GM12878 (cell line): ENCODE results near the gene TMEM150C. TPM values are rescaled to one million over a fixed set of nuclear protein-coding genes. Genes with fewer than 3 reads are reported as not detected.

Experiments used
- ATAC-seq: fragments of 200-7000 bp; cut with Tn5 transposase; 3 replicates; pipeline ENCODE4 v1.9.1; 2020; ENCODE audit warnings: mild to moderate bottlenecking, moderate library complexity
- BruUV-seq: library from RNA; stranded (reverse); fragments of 400-500 nt; replicated peaks from 2 replicates; lab custom pipeline; 2021; lab: Mats Ljungman, UMichigan
- CTCF ChIA-PET: fragments of 300-600 bp; sonication (Branson Sonifier 250); formaldehyde crosslinking; extraction: SDS; loops from one replicate; lab custom pipeline; 2021; ENCODE audit warnings: inconsistent platforms; lab: Yijun Ruan, JAX
- POLR2A ChIA-PET: fragments of 350-600 bp; formaldehyde crosslinking; extraction: SDS; loops from one replicate; lab custom pipeline; 2021; ENCODE audit warnings: inconsistent platforms; lab: Charles Lee
- RAD21 ChIA-PET: fragments of 300-600 bp; sonication (Branson Sonifier 250); formaldehyde crosslinking; loops from one replicate; lab custom pipeline; 2023; ENCODE audit warnings: antibody characterized with exemption; ENCODE audit not compliant: unreplicated experiment; lab: Charles Lee
- SMC1A ChIA-PET: fragments of 300-600 bp; sonication (Branson Sonifier 250); formaldehyde crosslinking; loops from one replicate; lab custom pipeline; 2023; ENCODE audit not compliant: unreplicated experiment, uncharacterized antibody; lab: Charles Lee
- DNase-seq: peaks from one replicate; pipeline ENCODE4 v3.0.0-alpha.2; 2011; ENCODE audit warnings: low read depth, low spot score
- FAIRE-seq: peaks from 3 replicates; lab custom pipeline; 2011; peaks lifted over from hg19 to GRCh38; lab: Jason Lieb, UNC
- H2AFZ ChIP-seq: 2 replicates; pipeline ENCODE4 v1.6.0; 2011; ENCODE audit warnings: low read depth, low read length, control low read depth; ENCODE audit not compliant: control insufficient read depth
- H3K27ac ChIP-seq: 2 replicates; pipeline ENCODE4 v1.5.1; 2011; ENCODE audit warnings: control low read depth; ENCODE audit not compliant: control insufficient read depth, insufficient read depth
- H3K27me3 ChIP-seq, 2 experiments: replicated peaks in 1 of 2; 2 replicates each; pipeline versions ENCODE4 v1.6.0 to v1.6.1; 2011; ENCODE audit warnings: low read length in 1 of 2; ENCODE audit not compliant: control insufficient read depth in 2 of 2, insufficient read depth in 2 of 2
- H3K36me3 ChIP-seq, 2 experiments: 2 replicates each; pipeline ENCODE4 v1.5.1; 2011; ENCODE audit warnings: low read length in 1 of 2; ENCODE audit not compliant: control insufficient read depth in 2 of 2, insufficient read depth in 2 of 2
- H3K4me1 ChIP-seq: 2 replicates; pipeline ENCODE4 v1.6.1; 2011; ENCODE audit warnings: mild to moderate bottlenecking, low read length, moderate library complexity, mixed read lengths; ENCODE audit not compliant: control insufficient read depth, insufficient read depth
- H3K4me2 ChIP-seq: 2 replicates; pipeline ENCODE4 v1.6.0; 2011; ENCODE audit warnings: control low read depth; ENCODE audit not compliant: control insufficient read depth, insufficient read depth
- H3K4me3 ChIP-seq: fragments of 200-600 bp; sonication (generic); 2 replicates; pipeline ENCODE4 v1.5.1; 2016
- H3K79me2 ChIP-seq: 2 replicates; pipeline ENCODE4 v1.6.0; 2011; ENCODE audit warnings: low read length; ENCODE audit not compliant: control insufficient read depth, insufficient read depth
- H3K9ac ChIP-seq: 2 replicates; pipeline ENCODE4 v1.8.0; 2011; ENCODE audit warnings: low read length, control low read depth, mixed read lengths; ENCODE audit not compliant: control insufficient read depth, insufficient read depth
- H3K9me3 ChIP-seq: replicated peaks from 3 replicates; pipeline ENCODE4 v1.5.1; 2011; ENCODE audit warnings: mild to moderate bottlenecking, low read length; ENCODE audit not compliant: control insufficient read depth, insufficient read depth
- H4K20me1 ChIP-seq: 2 replicates; pipeline ENCODE4 v1.6.0; 2011; ENCODE audit not compliant: control insufficient read depth, insufficient read depth
- EP300 ChIP-seq, 2 experiments: fragments of 150-350 bp in 1 of 2; IDR thresholded peaks; 2 replicates each; pipeline ENCODE4 v1.6.1; 2011 to 2012; ENCODE audit warnings: low read depth in 2 of 2, low read length in 2 of 2, borderline replicate concordance in 1 of 2, improper control_type of control experiment in 1 of 2, inconsistent platforms in 1 of 2; ENCODE audit not compliant: control insufficient read depth in 1 of 2
- HCFC1 ChIP-seq: fragments of 150-350 bp; IDR thresholded peaks from 2 replicates; pipeline ENCODE4 v1.6.1; 2014; ENCODE audit warnings: low read length
- IRF4 ChIP-seq: IDR thresholded peaks from 2 replicates; pipeline ENCODE4 v1.6.1; 2011; ENCODE audit warnings: low read depth, low read length
- SMAD1 ChIP-seq: fragments of 450-650 bp; IDR thresholded peaks from 2 replicates; pipeline ENCODE4 v1.6.1; 2018; ENCODE audit warnings: mild to moderate bottlenecking, low read depth; ENCODE audit not compliant: partially characterized antibody
- SUPT20H ChIP-seq: IDR thresholded peaks from 2 replicates; pipeline ENCODE4 v1.6.1; 2011; ENCODE audit warnings: low read depth, mild to moderate bottlenecking, low read length, moderate library complexity, borderline replicate concordance; ENCODE audit not compliant: control insufficient read depth
- WGBS: methylation state at CpG from one replicate; pipeline ENCODE4 v1.1.6; 2016; ENCODE audit warnings: low lambda C conversion rate; ENCODE audit not compliant: insufficient replicate concordance, insufficient coverage; ENCODE audit errors: missing lambda C conversion rate; 5-methylcytosine and 5-hydroxymethylcytosine counted together
- in situ Hi-C: fragments of 300-500 bp; cut with MboI; formaldehyde crosslinking; loops from 9 replicates; pipeline ENCODE4 v1.14.3; 2018; ENCODE audit warnings: mixed read lengths
- intact Hi-C: fragments of 100-400 bp; cut with micrococcal nuclease; formaldehyde crosslinking; loops from one replicate; pipeline ENCODE4 v1.14.2; 2022; ENCODE audit not compliant: unreplicated experiment
- polyA plus RNA-seq, 11 experiments: library from polyadenylated mRNA; depleted of rRNA in 4 of 11; unstranded in 6 of 11; stranded (reverse) in 5 of 11; fragments of >200 nt; fragmentation: Nextera tagmentation in 4 of 11; fragmentation: Illumina TruSeq in 1 of 11; extraction: Ambion mirVana in 4 of 11; extraction: Trizol in 1 of 11; gene quantifications; 1 replicate in 1 of 11; 2 replicates in 10 of 11; pipeline versions ENCODE4 v1.2.1 to v1.2.3, GENCODE V29; 2011 to 2016; ENCODE audit warnings: inconsistent platforms in 2 of 11, missing spikeins in 2 of 11, low read depth in 1 of 11
- total RNA-seq, 4 experiments: library from RNA; depleted of rRNA in 3 of 4; stranded (reverse); fragments of >200 nt in 3 of 4; fragmentation: Illumina TruSeq in 1 of 4; extraction: Trizol in 1 of 4; gene quantifications; 2 replicates each; pipeline versions ENCODE4 v1.2.1 to v1.2.3, GENCODE V29; 2013 to 2021
- TF ChIP-seq, protein P1 (sequence below): fragments of 450-650 bp; IDR thresholded peaks from 2 replicates; pipeline ENCODE4 v1.6.1; 2016; ENCODE audit warnings: mild to moderate bottlenecking
- TF ChIP-seq, protein P2 (sequence below): fragments of 450-650 bp; IDR thresholded peaks from 2 replicates; pipeline ENCODE4 v1.6.1; 2017; ENCODE audit warnings: antibody characterized with exemption, mild to moderate bottlenecking, moderate library complexity

TMEM150C gene
- total and polyA plus RNA-seq, 10 of the 15 experiments (the other 5 are each of a cell fraction or from before 2014, with no cell fraction given), result 0.04 to 0.78 (median 0.13) TPM; not detected in 2

DNA sequence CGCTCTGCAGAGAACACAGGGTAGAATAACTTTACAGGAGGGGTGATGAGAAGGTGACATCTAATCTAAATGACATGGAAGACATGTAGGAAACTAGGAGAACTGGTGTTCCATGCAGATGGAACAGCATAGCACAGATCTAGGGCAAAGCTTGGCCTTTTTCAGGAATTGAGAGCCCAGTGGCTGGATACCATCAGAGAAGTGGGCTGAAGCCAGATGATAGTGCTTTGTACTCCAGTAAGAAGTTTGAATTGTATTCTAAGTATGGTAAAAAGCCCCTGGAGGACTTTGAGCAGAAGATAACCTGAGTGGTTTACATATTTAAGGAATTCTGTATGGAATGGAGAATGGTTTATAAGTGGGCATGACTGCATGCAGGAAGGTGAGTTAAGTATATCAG, 98.6 kb downstream of the TMEM150C start:
- H4K20me1 ChIP-seq, result no peaks in the 10 kb centered on the region
- H2AFZ ChIP-seq, result no peak overlapping the region
- ChIA-PET CTCF (interaction anchor here (9.1 kb wide), 1 partner anchor 277 kb away, joined by 89 read pairs; no protein-coding TSS in a partner anchor), SMC1A (interaction anchor here (0.9 to 1.9 kb wide), 2 partner anchors 275 to 284 kb away, joined by 4 to 9 read pairs; no protein-coding TSS in a partner anchor), RAD21 (interaction anchor here (0.6 kb wide), 1 partner anchor 276 kb away, joined by 3 read pairs; no protein-coding TSS in a partner anchor), POLR2A (no interaction called here)
- FAIRE-seq, result no peak
- in situ Hi-C loops, result loop anchor here (5.0 kb wide), 1 partner anchor 274 kb away; no protein-coding TSS in a partner anchor
- no peak overlapping the region for H3K4me3 ChIP-seq
- no peak overlapping the region for H3K4me2 ChIP-seq
- no peaks in the 10 kb centered on the region for H3K4me1 ChIP-seq
- no peaks in the 10 kb centered on the region for H3K27me3 ChIP-seq
- no TSS peak for BruUV-seq
- no peak overlapping the region for H3K9ac ChIP-seq
- H3K9me3 ChIP-seq, result no peaks in the 10 kb centered on the region
- intact Hi-C loops, result loop anchor here (10.0 kb wide), 1 partner anchor 822 kb away; the partner anchor contains the start of gene COQ2
- DNase-seq, result no peak
- peaks cover 11 to 12% of the 10 kb centered on the region in 2 experiments; a peak in 3 of 4 replicates for H3K36me3 ChIP-seq
- TF ChIP-seq SMAD1 (no peak), EP300 (IDR thresholded peaks at IDR 0.05; ENCODE audit: borderline replicate concordance in 1 of 2, control insufficient read depth in 1 of 2, low read depth in 2 of 2, low read length in 2 of 2) (no peak), HCFC1 (no peak), IRF4 (no peak), SUPT20H (no peak)
- TF ChIP-seq, protein P1, sequence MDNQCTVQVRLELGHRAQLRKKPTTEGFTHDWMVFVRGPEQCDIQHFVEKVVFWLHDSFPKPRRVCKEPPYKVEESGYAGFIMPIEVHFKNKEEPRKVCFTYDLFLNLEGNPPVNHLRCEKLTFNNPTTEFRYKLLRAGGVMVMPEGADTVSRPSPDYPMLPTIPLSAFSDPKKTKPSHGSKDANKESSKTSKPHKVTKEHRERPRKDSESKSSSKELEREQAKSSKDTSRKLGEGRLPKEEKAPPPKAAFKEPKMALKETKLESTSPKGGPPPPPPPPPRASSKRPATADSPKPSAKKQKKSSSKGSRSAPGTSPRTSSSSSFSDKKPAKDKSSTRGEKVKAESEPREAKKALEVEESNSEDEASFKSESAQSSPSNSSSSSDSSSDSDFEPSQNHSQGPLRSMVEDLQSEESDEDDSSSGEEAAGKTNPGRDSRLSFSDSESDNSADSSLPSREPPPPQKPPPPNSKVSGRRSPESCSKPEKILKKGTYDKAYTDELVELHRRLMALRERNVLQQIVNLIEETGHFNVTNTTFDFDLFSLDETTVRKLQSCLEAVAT, result no peak
- TF ChIP-seq, protein P2, sequence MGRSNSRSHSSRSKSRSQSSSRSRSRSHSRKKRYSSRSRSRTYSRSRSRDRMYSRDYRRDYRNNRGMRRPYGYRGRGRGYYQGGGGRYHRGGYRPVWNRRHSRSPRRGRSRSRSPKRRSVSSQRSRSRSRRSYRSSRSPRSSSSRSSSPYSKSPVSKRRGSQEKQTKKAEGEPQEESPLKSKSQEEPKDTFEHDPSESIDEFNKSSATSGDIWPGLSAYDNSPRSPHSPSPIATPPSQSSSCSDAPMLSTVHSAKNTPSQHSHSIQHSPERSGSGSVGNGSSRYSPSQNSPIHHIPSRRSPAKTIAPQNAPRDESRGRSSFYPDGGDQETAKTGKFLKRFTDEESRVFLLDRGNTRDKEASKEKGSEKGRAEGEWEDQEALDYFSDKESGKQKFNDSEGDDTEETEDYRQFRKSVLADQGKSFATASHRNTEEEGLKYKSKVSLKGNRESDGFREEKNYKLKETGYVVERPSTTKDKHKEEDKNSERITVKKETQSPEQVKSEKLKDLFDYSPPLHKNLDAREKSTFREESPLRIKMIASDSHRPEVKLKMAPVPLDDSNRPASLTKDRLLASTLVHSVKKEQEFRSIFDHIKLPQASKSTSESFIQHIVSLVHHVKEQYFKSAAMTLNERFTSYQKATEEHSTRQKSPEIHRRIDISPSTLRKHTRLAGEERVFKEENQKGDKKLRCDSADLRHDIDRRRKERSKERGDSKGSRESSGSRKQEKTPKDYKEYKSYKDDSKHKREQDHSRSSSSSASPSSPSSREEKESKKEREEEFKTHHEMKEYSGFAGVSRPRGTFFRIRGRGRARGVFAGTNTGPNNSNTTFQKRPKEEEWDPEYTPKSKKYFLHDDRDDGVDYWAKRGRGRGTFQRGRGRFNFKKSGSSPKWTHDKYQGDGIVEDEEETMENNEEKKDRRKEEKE, result no peak
- no peak for ATAC-seq
- no peak overlapping the region for H3K27ac ChIP-seq
- H3K79me2 ChIP-seq, result no peaks in the 10 kb centered on the region
- 100% methylated on average over 1 of the region's 1 CpG for WGBS
